C4-2B (cell line): ENCODE measurements around the gene MTSS2.

Experiments used
- CTCF ChIP-seq: fragments of 450-650 bp; conservative IDR thresholded peaks from 2 replicates; pipeline ENCODE4 v1.5.1; 2017; ENCODE audit warnings: mild to moderate bottlenecking
- ZFX ChIP-seq: fragments of 450-650 bp; IDR thresholded peaks from 2 replicates; pipeline ENCODE4 v1.6.1; 2017

GRCh38 chr16:70684146-70685060, 1.4 kb downstream of the MTSS2 start:
- TF ChIP-seq CTCF (no peak), ZFX (no peak)
